ENCODE data around the gene PUM2. TPM values are rescaled to one million over a fixed set of nuclear protein-coding genes. Genes with fewer than 3 reads are reported as not detected.

Gene PUM2
- total RNA-seq, 1 donor from 2014 or later = 123 TPM

DNA sequence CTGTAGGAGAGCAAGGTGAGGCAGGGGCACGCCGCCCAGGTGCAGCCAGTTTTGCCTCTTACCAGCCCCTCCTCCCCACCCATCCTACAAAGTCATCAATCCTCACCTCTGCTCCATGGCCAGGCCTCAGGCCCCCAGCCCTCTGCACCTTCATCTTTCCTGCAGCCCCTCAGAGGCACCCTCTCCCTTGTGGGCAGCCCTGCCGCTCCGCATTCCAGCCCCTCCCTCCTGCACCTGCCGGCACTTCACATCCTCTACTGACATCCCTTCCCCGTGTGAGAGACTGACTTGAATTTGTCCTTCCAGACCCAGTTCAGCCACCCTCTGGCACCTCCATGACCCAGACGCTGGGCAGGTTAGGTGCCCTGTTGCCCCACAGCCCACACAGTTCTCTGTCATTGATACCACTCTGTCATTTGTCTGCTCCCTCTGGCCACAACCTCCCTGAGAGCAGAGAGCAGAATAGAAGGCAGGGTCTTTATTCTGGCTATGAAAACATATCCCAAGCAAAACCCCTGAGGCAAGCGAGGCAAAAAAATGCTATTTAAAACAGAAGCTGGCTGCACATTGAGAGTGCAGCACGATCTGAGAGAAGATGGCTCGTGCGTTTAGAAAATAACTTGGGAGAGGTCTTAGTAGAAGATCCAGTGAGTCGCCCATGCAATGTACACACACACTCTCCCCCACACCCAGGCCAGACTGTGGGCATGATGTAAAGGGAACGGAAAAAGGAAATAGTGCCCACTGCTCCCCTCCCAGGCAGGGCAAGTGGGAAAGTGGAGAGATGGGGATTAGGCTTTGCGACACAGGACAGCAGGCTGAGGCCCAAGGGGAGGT lies 151.6 kb downstream of the PUM2 start:
- H3K4me3 Mint-ChIP-seq (ENCODE audit: low read depth) = no peak overlapping the region
- H3K36me3 Mint-ChIP-seq (ENCODE audit: insufficient read depth) = peaks cover 23% of the 10 kb centered on the region
- H3K27me3 Mint-ChIP-seq = peaks cover 3% of the 10 kb centered on the region
- H3K9me3 Mint-ChIP-seq (ENCODE audit: low read depth) = no peaks in the 10 kb centered on the region
- peaks cover 20% of the 10 kb centered on the region for H3K4me1 Mint-ChIP-seq (ENCODE audit: low read depth)
- peak overlapping the region; percentile 0 for H3K27ac Mint-ChIP-seq
- no peak for DNase-seq (ENCODE audit: low spot score, unreplicated experiment)
- TF ChIP-seq, protein P1, sequence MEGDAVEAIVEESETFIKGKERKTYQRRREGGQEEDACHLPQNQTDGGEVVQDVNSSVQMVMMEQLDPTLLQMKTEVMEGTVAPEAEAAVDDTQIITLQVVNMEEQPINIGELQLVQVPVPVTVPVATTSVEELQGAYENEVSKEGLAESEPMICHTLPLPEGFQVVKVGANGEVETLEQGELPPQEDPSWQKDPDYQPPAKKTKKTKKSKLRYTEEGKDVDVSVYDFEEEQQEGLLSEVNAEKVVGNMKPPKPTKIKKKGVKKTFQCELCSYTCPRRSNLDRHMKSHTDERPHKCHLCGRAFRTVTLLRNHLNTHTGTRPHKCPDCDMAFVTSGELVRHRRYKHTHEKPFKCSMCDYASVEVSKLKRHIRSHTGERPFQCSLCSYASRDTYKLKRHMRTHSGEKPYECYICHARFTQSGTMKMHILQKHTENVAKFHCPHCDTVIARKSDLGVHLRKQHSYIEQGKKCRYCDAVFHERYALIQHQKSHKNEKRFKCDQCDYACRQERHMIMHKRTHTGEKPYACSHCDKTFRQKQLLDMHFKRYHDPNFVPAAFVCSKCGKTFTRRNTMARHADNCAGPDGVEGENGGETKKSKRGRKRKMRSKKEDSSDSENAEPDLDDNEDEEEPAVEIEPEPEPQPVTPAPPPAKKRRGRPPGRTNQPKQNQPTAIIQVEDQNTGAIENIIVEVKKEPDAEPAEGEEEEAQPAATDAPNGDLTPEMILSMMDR (IDR thresholded peaks at IDR 0.05; ENCODE audit: unreplicated experiment) = no peak

Other genes starting within 250 kb of the PUM2 start
- 35.1 and 38.7 TPM in 2 replicates for gene SDC1, start 125.7 kb downstream of the PUM2 start, total RNA-seq
- gene RHOB, start 96.2 kb upstream of the PUM2 start, total RNA-seq = 140 and 148 TPM in 2 replicates

Data from progenitor cell of endocrine pancreas (in vitro differentiated cells).